Measurements from ENCODE around the gene GLCE.

GLCE gene

DNA sequence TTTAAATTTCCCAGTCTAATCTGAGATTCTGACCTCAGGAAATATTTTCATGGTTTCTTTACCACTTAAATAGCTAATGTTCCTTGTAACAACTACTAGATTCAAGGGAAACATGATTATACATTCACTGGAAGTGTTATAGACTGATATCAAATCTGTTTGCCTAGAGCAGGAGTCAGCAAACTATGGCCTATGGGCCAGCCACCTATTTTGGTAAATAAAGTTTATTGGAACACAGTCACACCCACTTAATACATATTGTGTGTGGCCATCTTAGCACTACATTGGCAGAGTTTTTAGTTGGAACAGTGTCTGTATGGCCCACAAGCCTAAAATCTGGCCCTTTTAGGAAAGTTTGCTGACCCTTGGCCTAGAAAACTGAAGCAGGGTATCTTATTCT, 50.1 kb downstream of the GLCE start:
- DNase-seq, result no peak

DNA sequence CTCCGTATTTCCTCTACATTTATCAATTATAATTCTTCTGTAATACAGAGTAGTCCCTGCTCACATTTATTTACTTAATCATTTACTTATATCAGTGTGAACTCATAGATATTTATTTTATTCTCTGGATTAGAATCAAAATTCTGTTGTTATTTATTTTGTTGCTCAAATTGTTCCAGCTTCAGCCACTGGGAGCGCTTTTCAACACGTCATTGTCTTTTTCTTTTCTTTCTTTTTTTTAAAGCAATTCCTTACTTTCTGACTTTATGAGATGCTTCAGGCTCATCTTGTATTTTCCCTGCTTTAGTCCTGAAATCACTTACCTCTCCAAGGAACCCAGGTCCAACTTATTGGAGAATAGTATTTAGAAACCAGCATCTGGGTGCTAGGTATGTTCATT, 53.4 kb downstream of the GLCE start:
- DNase-seq, result no peak

DNA sequence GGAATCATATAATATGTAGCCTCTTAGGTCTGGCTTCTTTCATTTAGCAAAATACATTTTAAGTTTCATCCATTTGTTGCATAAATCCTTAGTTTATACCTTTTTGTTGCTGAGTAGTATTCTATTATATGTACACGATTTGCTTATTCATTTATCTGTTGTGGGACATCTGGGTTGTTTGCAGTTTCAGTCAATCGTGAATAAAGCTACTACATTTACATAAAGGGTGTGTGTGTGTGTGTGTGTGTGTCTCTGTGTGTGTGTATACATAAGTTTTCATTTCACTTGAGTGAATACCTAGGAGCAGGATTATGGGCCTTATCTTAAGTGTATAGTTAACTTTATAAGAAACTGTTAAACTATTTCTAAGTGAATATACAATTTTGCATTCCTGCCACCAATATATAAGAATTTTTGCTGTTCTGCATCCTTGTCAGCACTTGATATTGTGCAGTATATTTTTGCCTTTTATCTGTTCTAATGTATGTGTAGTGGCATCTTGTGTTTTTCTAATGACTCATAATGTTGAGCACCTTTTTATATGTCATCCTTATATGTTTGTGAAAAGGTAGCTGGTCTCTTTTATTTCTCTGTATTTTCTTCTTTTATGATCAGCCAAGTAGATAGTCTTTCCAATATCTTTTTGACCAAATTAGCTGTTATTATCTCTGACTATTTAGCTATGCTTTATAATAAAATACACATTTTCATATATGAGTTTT, 55.0 kb downstream of the GLCE start:
- no peak for DNase-seq

DNA sequence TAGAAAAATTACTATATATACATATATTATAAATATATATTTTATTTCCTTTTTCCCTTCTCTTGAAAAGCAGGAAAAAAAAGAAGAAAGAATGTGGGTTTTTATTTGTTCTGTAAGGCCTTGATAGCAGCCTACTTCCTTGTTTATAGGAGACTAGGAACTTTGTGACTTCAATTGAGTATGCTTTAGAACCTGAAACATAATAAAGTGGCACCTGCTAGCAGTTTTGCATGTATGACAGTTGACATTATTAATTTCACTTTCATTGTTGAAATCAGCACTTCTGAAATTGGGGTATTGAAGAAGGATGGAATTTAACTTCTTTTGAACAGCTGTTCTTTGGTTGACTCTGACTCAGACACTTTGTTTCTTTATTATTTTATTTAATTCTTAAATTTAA, 56.9 kb downstream of the GLCE start:
- DNase-seq, result no peak

DNA sequence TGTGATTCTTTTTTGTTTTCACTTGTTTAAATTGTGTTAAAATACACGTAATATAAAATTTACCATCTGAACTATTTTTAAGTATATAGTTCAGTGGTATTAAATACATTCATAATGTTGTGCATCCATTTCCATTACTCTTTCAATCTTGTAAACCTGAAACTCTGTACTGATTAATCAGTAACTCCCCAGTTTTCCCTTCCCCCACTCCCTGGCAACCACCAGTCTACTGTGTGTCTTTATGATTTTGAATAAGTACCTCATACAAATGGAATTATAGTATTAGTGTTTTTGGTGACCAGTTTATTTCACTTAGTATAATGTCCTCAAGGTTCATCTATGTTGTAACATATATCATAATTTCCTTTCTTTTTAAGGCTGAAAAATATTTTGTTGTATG, 59.3 kb downstream of the GLCE start:
- no peak for DNase-seq

DNA sequence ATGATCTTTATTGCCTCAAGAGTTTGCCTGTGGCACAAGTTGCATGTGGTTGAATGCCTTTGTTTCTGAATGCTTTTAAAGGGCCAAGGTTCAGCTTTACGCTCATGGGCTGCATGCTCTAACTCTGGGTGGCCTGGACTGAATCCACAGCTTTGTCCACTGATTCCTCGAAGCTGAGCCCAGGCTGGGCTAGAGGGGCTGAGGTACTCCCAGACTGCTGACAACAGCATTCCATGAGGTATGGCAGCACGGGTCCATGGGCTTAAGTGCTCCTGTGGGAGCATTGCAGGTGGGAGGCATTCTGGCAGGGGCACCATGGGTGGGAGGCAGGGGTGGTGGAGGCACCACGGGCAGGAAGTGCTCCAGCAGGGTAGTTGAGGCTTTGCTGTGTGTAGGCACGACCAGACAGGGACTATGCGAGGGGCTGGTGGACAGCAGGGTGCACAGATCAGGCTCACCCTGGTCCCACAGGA, 61.6 kb downstream of the GLCE start:
- DNase-seq, result no peak

DNA sequence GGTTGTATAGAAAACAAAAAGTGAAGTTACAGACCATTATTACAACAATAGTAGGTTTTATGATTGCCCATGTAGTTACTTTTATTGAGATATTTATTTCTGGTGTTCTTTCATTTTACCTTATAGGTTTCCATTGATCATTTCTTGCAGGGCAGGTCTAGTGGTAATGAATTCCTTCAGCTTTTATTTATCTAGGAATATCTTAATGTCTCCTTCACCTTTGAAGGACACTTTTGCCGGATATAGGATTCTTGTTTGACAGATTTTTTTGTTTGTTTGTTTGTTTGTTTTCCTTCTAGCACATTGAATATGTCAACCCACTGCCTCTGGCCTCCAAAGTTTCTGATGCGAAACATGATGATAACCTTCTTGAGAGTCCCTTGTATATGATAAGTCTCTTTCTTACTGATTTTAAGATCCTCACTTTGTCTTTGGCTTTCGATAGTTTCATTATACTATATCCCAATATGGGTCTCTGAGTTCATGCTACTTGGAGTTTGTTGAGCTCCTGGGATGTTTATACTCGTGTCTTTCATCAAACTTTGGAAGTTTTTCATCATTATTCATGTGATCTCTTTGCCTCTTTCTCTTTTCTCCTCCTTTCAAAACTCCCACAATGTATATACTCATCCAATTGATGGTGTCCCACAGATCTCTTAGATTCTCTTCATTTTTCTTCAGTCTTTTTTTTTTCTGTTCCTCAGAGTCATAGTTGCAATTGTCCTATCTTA, 62.8 kb downstream of the GLCE start:
- no peak for DNase-seq

DNA sequence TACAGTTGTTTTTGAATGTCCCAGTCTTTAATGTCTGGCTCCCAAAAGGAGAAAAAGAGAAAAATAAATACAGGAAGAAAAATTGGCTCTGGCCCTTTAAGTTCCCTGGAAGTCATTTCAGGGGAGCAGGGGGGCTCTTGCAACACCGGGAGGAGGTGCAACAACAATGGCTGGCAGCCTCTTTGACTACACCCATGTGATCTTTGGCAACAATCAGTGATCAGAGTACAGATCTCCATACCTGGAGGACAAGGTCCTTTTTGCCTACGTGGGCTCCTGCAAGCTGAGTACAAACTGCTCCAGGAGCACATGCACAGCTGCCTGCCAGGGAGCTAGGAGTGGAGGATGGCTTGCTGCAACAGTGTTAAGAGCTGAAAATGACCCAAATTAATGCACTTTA, 63.9 kb downstream of the GLCE start:
- no peak for DNase-seq

DNA sequence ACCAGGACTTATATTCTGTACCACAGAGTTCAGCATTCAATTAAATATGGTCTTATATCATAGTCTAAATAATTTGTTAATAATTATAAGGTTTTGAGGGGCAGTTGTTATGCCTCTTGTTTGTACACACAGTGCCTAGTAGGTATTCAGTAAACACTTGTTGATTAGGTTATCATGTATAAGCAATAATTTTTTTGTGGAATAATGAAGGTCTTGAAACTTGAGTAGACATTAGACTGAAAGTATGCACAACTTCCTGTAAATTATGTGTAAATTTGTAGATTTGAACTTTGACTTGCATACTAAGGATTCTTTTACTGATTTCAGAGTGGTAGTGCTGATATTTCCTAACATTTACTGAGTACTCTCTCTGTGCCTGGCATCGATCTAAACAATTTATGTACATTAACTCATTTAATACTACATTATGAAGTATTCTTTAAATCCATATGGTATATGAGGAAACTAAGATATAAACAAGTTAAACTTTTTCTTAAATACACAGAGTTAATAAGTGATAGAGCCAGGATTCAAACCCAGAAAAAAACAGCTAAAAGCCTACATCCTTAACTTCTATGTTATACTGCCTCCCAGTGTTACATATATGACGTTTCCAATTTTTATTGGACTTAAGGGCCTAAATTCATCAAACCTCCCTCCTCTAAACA, 65.1 kb downstream of the GLCE start:
- DNase-seq, result no peak

DNA sequence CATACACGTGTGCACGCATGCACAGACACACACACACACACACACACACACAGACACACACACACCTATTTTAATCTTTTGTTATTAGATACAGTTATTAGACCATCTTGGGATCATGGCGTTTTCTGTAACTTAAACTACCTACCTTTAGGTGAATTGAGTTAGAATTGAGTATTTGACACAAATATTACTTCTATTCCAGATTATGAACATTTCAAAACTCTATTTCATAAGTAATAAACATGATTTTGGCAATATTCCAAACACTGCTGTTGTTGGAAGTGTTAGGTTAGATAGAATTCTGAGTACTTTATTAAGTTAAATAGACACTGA, 65.6 kb downstream of the GLCE start:
- DNase-seq, result no peak

DNA sequence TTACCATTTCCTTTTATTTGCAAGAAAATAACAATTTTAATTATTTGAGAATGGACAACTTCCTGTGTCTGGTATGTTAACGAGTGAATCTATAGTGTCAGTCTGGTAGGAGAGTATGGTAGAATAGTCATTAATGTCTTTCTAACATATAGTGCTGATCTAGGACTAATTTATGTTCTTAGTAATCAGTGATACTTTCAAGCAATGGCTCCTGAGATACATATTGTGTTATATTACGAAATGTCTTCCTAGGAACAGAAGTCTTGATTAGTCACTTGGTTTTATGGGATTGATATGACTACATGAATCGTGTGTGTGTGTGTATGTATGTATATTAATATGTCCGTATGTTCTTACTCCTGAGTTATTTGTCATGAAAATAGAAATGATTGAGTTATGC, 71.7 kb downstream of the GLCE start:
- no peak for DNase-seq

DNA sequence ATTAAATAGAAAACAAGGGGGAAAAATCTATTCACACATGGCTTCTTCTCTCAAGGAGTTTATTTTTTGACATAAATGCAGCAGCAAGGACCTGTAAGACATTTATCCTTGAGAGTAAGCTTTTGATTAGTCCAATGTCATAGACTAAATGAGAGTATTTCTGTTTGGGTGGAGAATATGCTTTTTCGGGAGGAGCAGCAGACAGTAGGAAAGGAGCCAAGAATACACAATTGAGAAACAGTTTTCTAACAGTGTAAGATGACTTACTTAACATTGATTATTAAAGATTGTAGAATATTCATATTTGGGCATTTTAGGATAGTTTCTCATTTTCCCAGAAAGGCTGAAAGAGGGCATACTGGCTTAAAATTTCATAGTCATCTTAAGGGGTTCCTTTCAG, 72.3 kb downstream of the GLCE start:
- no peak for DNase-seq

DNA sequence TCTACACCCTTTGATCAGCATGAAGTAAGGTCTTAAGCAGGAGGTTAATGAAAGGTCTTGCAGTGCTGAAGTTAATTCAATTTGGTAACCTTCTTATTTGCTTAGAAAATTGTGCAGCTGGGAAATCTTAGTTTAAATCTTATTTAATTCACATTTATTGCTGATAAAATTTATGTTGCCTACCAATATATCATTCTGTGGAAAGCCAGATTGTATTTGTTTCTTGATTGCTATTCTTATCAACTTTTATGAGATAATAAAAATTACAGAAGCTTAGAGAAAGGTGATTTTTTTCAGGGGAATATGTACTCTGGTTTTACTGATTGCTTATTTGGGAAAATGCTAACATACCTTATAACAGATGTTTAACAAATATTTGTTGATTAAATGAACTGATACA, 74.2 kb downstream of the GLCE start:
- no peak for DNase-seq

DNA sequence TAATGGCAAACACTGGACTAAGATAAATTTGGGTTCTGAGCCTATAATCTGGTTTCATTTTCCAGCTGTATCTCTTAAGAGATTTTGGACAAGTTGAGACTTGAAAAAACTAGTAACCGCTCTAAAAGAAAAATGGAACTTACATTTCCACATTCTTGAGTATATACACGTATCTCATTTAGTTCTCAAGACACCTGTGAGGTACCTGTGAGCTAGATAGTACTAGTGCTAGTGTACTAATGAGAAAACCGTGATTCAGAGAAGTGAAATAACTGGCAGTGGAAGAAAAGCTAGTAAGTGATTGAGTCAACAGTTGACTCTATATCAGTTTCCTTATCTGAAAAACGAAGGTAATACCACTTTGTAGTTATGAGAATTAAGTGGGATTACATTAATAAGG, 76.1 kb downstream of the GLCE start:
- DNase-seq, result no peak

DNA sequence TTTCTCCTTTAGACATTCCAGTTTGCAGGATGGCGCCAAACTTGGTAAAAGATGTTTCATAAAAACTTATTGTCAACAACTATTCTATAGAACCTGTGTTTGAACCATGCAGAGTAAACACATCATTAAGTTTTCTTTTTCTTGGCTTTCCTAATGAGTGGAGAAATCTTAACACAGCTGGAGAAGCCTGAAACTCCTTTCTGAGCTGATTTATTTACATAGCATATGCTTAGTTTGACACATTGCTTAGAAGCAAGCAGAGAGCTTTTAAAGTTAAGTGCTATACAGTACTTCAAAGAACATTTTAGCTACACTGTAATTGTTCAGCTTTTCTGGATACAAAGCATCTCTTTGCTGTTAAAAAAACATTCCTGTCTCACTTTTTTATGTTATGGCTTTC, 77.3 kb downstream of the GLCE start:
- DNase-seq, result no peak

DNA sequence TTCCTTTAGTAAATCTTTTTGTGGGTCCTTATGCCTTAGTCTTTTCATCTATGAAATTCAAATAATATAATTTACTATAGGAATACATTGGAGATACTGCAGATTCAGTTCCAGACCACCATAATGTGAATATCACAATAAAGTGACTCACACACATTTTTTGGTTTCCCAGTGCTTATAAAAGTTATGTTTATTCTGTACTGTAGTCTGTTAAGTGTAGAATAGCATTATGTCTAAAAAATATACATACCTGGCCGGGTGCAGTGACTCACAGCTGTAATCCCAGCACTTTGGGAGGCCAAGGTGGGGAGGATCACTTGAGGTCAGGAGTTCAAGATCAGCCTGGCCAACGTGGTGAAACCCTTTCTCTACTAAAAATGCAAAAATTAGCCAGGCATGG, 84.4 kb downstream of the GLCE start:
- no peak for DNase-seq

DNA sequence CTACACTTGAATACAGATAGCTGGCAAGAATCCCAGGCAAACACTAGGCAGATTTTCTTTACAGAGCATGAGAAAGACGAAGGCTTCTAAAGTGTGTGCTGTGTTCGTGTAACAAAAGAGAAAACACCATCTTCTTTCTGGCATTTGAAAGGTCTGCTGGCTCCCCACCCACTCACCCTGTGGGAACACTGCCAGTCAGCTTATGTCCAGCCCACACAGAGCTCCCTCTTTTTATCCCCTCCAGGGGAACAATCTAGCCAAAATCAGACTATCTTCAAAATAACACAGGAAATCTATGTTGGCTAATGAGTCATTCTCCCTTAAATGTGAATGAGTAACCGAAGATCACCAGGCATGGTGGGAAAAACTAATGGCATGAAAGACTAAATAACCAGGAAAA, 92.7 kb downstream of the GLCE start:
- no peak for DNase-seq

DNA sequence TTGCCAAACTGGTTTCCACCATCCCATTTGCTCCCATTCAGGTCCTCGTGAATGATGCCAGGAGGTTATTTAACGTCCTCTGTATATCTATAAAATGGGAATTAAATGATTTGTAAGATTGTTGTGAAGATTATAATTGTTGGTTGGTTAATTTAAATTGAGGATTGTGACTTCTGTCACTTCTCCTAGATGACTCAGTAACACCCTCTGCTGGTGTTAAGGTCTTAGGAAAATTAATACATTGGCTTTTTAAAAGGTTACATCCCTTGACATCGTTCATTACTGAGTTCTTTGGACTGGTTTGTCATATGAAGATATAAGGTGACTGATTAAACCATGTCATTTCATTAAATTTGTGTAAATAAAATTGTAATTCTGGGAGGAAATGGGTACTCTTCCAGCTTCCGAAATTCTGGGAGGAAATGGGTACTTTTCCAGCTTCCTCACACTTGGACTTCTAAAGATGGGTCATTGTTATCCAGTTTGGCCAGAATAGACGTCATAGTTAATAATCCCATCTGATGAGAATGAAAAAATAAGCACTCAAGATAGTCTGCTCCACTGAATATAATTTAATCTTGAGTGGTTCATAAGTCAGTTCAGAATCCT, 105.0 kb downstream of the GLCE start:
- no peak for DNase-seq

DNA sequence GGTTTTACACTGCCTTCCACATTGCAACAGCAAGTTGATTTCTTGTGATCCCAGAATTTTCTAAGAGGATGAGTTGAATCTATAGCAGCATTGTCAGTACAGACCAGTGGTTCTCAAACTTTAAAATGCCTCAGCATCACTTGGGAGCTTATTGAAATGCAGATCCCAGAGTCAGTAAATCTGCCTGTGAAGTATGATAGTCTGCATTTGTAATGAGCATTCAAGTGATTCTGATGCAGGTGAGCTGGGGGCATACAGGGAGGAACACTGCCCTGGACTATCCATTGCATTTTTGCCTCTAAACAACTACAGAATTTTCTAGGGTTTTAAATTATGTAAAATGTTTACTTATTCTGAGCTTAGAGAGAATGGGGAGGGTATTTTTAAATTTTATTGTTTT, 110.8 kb downstream of the GLCE start:
- DNase-seq, result no peak

DNA sequence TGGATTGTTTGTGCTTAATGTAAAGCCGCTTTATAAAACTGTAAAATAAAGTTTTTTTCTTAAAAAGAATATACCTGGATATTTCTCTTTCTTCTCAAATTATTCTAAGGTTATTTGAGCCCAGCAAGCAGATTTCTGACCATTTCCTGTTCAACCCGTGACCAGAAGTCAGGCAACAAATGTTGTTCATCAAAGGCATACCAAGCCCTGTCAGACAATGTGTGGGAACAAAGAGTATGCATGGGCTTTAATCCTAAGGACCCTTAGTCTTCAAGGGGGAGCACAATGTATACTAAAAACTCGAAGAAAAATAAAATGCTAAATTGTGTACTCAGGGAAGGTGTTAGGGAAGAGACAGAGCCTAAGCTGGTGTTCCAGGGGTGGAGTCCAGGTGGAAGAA, 111.7 kb downstream of the GLCE start:
- no peak for DNase-seq

DNA sequence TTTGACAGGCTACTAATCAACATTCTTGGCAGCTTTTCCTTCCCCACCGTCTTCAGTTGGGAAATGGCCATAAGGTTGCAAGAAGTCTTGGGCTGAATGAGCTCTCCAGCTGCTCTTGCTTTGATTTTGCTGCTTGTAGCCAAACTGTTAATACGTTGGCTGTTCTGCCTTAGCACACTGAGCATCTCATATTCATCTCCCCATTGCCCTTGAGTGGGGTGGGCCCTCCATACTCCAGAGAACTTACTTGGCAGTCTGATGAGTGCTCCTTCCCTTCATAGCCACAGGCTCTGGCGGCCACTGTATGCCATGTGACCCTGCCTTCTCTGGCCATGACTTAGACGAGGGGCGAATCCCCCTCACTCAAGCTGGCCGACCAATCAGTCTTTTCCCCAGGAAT, 112.5 kb downstream of the GLCE start:
- DNase-seq, result no peak

DNA sequence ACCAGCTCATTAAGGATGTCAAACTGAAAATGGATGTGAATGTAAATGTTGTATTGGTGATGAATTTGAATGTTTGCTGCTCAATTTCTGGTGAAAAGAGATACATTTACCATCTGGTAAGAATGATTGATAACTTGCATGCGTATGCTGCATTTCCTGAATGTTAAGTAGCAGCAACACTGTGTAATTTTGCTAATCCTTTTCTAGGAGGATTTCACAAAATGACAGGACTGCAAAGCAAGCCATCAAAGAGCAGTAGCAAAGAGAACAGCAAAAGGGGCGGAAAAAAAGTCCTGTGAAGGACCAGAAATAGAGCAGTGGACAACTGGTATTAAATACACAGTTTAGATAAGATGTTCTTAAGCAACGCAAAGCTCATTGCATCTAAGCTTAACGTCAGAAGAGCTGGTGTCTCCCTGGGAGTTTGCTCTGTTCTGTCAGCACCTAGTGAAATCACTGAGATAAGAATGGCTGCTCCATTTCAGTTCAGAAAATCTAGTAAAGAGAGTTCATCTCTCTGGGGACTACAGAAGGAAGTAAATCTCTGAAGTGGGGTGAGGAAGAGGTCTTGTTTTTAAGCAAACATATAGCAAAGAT, 114.7 kb downstream of the GLCE start:
- no peak for DNase-seq

DNA sequence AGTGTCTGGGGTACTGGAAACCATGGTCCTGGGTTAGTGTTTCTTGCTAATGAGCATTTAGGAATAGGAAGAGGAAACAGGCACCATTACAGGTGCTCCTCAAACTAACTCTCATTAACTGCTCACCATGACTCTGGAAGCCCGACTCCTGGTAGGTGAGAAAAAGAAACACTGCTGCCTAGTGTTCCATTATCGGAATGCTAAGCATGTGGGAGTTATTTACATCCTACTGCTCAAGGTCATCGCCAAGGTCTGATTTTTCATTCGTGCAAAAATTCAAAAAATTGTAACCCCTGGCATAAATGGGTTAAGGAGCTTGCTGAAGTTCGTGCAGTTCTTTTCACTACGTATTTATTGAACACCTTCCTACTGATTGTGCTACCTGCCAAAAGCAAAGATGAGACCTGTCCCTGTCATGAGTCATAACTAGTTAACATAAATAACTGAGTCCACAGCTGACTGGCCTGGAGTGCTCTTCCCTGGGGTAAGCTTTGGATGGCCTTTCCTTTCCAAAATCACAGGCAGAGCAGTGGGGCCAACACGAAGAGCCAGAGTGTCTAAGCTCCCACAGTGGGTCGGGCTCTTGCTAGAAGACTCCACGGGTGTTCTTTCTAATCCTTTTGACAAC, 115.6 kb downstream of the GLCE start:
- DNase-seq, result no peak
